ENCODE results near the gene NACC2.
"Not testable (repeated sequence)": the region's sequence is repeated elsewhere in the genome, so short reads cannot be mapped to it uniquely, and the experiment has no call there.

NACC2 gene

GRCh38 chr9:136081113-136081825, 13.8 kb downstream of the NACC2 start:
- no peak for DNase-seq (ENCODE audit: low read depth, low spot score)

DNA sequence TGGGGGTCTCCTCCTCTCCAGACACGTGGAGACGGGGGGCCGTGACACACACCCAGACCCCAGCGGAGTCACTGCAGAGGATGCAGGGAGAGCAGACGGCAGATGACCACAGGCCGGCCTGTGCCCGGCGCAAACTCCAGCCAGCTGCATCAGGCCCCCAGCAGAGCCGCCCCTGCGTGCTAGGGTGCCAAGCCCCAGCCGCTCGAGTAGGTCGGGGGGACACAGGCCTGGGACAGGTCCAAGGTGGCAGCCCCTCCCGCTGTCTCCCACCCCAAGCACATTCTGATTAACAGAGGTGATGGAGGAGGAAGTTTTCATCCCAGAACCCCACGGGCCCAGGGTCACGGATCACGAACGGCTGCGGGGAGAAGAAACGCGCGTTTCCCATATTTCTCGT, 14.4 kb downstream of the NACC2 start:
- no peak for DNase-seq (ENCODE audit: low read depth, low spot score)

DNA sequence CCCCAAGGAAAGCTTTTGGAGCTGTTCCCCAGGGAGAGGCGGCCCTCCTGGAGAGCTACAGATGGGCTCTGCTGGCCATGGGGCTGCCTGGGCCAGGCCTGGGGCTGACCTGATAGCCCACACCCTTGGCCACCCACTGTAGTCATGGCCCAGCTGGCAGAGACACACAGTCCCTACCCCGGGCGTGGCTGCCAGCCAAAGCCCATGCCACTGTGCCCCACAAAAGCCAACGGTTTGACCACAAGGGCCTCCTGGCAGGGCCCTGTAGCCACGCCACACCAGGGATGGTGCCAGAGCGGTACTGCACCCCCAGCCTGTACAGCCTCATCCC, 15.2 kb downstream of the NACC2 start:
- no peak for DNase-seq (ENCODE audit: low read depth, low spot score)

GRCh38 chr9:136079211-136079915, 15.7 kb downstream of the NACC2 start:
- no peak for DNase-seq (ENCODE audit: low read depth, low spot score)

DNA sequence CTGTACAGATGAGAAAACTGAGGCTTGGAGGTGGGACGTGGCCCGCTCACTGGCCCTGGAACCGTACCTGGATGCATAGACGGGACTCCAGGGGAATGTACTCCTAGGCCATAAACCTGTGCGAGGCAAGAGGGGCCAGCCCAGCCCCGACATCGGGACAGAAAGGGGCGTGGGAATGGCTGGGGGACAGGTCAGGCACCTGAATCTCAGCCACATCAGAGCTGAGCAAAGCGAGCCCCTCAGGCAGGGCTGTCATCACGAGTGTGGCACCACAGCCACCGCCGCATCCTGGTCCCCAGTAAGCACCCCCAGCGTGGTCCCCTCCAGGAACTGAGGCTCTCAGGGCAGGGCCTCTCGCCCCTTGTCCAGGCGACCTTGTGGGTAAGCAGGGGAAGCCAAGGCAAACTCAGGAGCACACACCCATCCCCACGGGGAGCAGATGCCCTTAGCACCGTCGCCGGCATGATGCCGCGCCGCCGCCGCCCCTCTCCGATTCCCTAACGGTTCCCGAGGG, 16.5 kb downstream of the NACC2 start:
- DNase-seq (ENCODE audit: low read depth, low spot score) = no peak

- no peak for DNase-seq (ENCODE audit: low read depth, low spot score)
Measured at GRCh38 chr9:136078024-136078423, 17.1 kb downstream of the NACC2 start.

GRCh38 chr9:136077491-136077890, 17.6 kb downstream of the NACC2 start:
- no peak for DNase-seq (ENCODE audit: low read depth, low spot score)

GRCh38 chr9:136075881-136076678, 19.0 kb downstream of the NACC2 start:
- DNase-seq (ENCODE audit: low read depth, low spot score) = no peak

GRCh38 chr9:136075134-136075841, 19.8 kb downstream of the NACC2 start:
- DNase-seq (ENCODE audit: low read depth, low spot score) = no peak

DNA sequence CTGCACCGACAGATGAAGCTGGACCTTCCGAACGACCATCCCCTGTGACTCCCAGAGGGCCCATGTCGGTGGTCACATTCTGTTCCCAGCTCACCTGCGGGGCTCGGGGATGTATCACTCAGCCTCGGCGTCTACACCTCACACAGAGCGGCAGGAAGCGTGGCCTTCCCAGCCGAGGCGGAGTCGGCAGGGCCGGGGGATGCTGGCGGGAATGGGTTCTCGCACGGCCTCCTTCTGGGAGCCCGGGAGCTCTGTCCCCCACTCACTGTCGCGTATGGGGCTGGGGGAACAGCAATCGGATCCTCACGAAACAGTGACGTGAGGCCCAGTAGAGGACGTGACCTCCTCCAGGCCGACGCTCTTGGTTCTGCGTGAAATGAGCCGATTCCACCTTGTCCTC, 20.4 kb downstream of the NACC2 start:
- no peak for DNase-seq (ENCODE audit: low read depth, low spot score)

GRCh38 chr9:136062657-136063439, 32.2 kb downstream of the NACC2 start:
- DNase-seq (ENCODE audit: low read depth, low spot score) = no peak

DNA sequence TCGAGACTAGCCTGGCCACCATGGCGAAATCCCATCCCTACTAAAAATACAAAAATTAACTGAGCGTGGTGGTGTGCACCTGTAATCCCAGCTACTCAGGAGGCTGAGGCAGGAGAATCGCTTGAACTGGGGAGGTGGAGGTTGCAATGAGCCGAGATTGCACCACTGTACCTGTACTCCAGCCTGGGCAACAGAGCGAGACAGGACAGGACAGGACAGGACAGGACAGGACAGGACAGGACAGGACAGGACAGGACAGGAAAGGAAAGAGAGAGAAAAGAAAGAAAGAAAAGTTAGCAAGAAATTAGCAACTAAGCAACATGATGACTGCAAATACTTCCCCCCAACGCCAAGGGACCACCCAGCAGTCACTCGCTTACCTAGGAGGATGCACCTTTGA, 33.2 kb downstream of the NACC2 start:
- not testable (repeated sequence) for DNase-seq (ENCODE audit: low read depth, low spot score)

GRCh38 chr9:136061405-136061804, 33.7 kb downstream of the NACC2 start:
- DNase-seq (ENCODE audit: low read depth, low spot score) = no peak

DNA sequence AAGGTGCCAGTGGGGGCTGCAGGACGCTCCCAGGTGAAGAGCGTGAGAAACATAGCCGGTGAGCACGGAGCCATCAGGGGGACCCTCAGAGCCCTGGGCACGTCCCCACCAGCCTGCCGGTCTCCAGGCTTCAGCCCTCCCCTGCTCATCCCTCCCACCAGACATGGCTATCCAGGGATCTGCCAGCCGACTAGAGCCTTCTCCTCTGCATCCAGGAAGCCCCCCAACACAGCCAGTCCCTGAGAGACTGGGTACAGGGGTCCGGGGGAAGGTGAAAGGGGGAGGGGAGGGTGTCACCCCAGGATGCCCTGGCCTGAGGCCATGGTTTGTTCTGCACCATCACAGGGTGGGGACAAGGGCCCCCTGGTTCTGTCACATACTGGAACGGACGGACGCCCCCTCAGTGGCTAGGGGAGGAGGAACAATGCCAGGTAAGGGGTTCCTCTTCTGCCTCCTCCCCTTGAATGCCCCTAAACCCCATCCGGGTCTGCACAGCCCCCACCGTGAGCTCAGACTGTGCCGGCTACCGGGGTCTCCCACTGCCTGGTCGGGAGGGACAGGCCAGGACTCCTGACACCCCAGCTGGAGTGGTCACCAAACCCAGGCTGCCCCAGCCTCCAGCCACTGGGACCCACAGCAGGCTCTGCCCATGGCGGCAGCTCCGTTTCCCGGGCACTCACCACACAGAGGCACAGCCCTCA, 34.3 kb downstream of the NACC2 start:
- DNase-seq (ENCODE audit: low read depth, low spot score) = no peak

DNA sequence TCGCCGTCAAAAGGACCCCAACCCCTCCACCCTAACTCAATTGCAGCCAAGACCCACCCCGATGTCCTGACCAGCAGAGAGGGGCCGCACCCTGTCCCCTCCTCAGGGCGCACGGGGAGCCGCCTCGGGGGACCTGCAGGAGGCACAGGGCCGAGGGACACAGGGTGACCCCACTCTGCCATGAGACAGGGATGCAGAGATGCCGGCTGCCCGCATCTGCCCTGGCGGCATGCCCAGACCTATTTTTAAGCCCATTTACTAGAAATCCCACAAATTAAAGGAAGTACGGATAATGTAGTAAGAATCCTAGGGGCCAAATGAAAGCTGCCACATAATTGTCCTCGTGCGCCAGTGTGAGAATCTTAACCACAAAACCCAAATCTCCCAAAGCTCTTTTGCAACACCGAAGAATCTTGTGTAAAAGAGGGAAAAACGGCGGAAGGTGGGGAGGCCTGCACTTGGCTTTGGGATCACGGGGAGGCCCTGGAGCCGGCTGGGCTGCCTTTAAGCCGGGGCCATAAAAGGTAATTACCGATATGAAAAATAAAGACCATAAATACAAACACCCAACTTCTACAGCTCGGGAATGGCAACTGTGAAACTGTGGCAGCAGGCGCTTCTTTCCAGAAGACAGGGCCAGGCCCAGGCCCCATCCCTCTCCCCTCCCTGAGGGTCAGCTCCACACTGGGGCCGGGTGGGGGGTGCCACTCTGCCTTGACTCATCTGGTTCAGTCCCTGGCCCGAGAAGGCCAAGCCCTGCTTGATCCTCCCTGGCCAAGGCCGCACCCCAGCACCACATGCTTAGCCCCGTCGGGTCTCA, 35.0 kb downstream of the NACC2 start:
- peak; percentile 84 for DNase-seq (ENCODE audit: low read depth, low spot score)

DNA sequence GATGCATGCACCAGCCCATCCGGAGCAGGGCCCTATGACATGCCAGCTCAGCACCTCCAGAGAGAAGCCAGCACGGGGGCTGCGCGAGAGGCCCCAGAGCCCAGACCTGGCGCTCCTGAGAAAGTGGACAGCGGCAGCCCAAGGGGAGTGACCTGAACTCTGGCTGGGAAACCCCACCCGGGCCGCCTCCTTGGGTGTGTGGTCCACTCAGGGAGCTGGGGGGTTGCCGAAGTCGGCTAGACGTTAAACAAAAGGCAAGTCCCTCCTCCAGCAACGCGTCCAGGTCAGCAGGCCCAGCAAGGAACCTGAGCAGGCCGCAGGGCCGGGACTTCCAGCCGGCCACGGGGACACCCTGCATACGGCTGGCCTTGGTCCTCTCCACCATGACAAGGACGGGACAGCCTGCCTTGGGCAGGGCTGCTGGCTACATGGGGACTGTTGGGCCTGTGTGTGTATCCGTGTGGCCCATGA, 35.7 kb downstream of the NACC2 start:
- no peak for DNase-seq (ENCODE audit: low read depth, low spot score)

DNA sequence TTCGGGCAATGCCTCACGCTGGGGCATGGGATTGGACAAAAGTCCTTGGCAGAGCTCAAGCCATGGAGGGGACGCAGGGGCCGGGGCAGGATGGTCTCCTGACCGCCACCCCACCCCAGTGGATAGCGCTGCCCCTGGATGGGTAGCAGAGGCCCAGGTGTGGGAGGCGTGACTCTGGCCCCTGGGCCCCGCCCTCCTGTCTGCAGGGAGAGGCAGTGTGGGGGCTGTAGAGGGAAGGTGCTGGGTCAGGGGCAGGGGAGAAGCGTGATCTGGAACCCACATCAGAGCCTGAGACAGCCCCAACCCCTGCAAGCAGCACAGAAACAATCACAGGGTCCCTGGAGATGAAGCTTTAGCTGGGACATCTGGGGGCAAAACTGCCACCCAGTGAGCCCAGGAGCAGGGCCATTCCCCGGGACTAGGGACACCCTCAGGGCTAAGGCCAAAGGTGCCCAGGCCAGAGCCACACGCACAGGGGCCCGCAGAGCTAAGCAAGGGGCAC, 36.2 kb downstream of the NACC2 start:
- no peak for DNase-seq (ENCODE audit: low read depth, low spot score)

DNA sequence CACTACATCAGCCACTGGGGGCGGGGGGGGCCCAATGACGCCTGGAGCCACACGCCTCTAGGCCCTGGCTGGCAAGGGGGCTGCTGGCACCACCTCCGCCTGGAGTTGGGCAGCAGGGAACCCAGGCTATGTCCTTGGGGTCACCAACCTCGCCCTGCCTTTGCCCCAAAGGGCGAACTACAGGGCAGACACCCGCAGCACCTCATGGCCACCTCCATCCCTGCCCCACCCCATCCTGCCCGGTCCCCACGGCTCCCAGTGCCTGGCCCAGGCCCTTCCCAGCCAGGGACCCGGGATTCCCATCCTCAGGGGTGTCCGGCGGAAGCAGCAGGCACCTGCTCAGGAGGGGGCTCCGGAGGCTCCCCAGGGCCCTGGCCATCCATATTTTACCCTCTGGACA, 37.0 kb downstream of the NACC2 start:
- DNase-seq (ENCODE audit: low read depth, low spot score) = no peak
